ENCODE results near the gene PKP1.

The PKP1 gene

DNA sequence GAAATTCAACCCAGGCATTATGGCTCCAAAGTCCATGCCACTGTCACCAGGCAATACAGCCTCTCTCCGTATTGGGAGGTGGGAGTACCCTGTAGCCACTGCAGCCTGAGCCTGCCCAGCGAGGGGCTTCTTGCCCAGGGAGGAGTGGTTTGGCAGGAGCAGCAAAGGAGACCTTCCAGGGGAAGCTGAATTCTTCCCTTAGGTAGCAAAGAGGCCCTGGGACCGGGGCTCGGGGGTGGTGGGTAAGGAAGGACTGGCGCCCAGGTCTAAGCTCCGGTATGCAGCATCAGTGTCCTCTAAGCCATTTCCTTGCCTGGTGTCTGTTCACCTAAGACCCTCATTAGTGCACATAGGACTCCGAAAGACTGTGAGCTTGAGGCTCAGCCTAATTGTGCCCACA is 77.2 kb downstream of the PKP1 start:
- FAIRE-seq (no peak), DNase-seq (ENCODE audit: extremely low spot score, insufficient read length, low read depth) (no peak)

DNA sequence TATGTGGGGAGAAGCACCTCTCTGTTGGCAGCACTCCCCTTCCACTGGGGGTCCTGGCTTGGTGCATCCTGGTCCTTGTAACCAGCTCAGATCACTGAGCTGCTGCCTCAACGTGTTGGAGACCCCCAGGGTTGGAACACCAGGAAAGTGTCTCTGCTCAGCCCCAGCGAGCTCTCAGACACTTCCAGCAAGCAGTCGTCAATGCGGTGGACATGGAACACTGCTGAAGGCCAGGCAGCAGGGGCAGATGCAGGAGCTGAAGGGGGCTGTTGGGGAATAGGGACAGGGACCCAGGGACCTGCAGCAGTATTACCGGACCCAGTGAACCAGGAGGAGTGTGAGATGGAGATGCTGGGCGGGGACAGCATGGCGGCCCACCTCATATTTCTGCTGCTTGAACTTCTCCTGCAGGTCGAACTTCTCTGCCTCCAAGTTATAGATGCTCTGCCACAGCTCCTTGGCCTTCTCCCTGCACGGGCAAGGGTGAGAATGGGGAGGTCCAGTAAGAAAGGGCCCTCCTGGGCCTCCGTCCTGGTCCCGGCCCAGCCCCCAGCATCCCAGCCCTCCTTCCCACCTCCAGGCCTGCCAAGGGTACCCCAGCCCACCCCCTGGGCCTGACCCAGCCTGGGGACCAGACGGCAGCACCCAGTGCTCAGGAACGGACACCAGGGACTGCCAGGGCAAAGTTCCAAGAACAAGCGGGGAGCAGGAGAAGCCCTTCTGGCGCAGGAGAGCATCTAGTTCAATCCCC is 77.8 kb downstream of the PKP1 start:
- no peak for FAIRE-seq
- no peak for DNase-seq (ENCODE audit: extremely low spot score, insufficient read length, low read depth)

DNA sequence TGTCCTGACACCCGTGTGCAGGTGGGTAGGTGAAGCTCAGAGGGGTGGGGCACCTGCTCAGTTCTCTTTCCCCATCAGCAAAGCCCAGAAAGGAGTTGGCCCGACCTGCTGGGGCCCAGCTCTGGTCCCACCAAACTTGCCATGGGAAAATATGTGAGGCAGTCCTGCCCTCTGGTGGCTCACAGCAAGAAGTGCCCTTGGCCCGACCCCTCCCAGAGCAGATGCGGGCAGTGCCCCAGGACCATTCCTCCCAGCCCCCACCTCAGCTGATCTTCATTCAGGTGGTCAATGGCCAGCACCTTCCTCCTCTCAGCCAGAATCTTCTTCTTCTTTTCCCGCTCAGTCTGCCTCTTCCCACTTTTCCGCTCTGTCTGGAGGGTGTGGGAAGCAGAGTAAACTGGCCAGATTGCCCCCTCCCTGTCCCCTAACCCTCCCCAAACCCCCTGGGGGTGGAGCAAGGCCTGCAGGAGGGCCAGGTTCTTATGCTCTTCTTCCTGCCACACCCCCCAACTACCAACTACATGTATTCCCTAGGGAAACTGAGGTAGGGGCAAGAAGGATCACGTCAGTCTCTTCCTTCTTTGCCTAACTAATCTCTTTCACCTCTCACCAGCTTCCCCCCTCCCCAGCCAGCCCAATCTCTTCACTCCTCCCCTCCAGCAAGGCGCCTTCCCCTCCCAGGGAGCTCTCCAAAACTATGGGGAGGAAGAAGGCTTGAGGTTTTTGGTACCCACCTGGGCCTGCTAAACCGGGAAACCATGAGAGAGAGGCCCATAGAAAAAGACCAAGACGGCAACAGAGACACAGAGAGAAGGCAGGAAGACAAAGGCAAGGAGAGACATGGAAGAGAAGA is 78.6 kb downstream of the PKP1 start:
- DNase-seq (ENCODE audit: extremely low spot score, insufficient read length, low read depth) (peak; percentile 48), FAIRE-seq (peak; percentile 73)

DNA sequence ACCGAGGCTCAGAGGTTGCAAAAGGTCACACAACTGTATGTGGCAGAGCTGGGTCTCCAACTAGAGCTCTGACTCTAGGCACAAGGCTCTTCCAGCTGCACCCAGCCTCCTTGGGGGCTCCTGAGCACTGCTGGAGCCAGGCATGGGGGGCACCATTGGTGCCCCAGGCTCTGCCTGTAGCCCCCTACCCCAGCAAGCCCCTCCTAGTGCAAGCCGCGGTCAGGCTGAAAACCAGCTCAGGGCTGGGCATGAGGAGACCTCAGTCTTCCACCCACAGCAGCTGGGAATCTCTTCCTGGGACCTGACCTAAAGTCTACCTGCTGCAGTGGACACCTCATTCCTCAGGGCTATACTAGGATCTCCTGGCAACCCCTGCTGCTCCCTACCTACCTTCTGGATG is 79.6 kb downstream of the PKP1 start:
- DNase-seq (ENCODE audit: extremely low spot score, insufficient read length, low read depth): no peak
- FAIRE-seq: no peak

DNA sequence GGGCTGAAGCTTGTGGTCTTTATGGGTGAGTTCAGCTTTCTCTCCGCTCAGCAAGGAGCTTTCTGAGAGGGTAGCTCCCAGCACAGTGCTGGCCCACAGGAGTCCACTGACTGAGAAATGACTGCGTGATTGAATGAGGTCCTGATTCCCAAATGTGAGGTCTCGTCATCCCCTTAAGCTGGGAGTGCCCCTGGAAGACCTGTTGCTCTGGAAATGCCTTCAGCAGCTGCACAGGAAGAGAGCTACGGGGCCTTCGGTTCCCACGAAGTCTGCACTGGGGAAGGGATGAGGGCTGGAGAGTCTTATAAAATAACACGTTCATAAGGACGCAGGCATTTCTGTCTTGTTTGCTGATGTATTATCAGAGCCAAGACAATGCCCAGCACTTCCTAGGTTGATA is 80.2 kb downstream of the PKP1 start:
- FAIRE-seq (no peak), DNase-seq (ENCODE audit: extremely low spot score, insufficient read length, low read depth) (no peak)

DNA sequence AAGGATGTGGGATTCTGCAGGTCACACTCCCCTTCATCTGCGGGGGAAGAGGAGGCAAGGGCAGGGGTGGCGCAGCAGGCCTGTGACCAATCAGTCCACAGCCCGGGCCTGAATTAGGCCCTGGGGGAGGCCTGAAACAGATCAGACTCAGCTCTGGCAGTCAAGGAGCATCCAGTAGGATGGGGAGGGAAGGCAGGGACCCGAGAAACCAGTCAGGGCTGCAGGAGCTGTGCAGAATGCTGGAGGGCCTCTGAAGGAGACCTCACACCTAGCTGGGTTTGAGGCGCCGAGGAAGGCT is 81.5 kb downstream of the PKP1 start:
- no peak for FAIRE-seq

DNA sequence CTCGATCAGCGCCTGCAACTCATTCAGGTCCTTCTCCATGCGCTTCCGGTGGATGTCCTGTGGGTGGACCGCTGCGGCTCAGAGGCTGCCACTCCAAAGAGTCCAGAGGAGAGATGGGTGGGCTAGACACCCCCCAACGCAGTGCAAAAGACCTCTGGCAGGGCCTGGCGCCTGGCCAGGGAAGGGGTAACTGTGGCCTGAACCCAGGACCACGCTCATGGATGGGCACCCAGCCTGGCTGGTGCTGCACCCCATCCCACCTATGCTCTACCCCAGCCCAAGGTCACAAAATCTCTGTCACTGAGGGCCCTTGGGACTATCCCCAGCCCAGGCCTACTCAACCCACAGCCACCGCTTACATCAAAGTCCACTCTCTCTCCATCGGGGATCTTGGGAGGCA is 81.9 kb downstream of the PKP1 start:
- no peak for DNase-seq (ENCODE audit: extremely low spot score, insufficient read length, low read depth)
- FAIRE-seq: no peak

More for the DNA sequence above, 81.5 kb downstream of the PKP1 start:
- DNase-seq (ENCODE audit: extremely low spot score, insufficient read length, low read depth): no peak

DNA sequence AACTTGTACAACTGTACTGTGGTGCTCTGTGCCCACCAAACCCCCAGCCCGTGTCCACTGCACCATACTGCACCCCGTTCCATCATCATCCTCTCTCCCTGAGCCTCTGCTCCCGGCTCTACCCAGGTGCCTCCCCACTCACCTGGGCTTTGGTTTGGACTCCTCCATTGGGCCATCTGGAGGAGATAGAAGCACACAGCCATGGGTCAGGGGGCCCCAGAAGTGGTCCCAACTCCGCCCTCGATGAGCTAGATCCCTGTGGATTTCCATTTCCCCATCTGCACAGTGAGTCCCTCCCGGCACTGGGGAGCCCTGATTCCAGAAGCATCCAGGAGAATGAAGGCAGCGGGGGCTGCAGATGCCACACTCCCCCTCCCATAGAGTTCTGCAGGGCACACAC is 83.4 kb downstream of the PKP1 start:
- FAIRE-seq: no peak
- no peak for DNase-seq (ENCODE audit: extremely low spot score, insufficient read length, low read depth)

DNA sequence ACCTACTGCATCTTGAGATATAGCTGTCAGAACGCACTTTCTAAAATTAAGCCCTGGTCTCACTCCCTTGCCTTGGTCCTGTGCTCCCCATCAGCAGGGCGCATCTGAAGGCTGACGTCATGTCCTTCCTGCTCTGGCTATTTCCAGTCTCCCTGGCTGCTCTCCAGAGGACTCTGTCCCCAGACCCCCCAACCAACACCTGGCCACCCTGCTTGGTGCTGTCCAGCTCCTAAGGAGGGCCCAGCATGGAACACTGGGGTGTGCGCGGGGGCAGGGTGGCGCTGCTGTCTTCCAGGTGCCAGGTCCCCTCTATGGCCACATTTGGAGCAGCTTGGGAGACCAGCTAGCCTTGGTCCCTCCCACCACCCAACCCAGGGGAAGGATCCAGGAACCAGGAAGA is 85.9 kb downstream of the PKP1 start:
- DNase-seq (ENCODE audit: extremely low spot score, insufficient read length, low read depth) (no peak), FAIRE-seq (no peak)

DNA sequence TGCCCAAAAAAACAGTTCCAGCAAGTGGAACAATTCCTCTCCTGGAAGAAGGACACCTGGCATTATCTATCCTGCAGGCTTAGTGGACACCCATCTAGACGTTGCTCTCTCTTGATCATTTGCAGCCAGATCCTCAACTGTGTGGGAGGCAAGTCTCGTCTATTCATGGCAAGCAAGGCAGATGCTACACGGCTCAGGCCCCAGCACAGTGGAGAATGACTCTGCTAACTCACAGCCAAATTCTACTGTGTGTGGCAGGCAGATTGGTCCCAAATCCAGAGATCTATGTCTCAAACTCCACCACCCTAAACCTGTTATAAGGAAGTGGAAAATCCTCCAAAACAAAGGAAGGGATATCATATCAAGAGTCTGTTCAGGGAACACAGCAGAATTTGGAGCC is 87.2 kb downstream of the PKP1 start:
- FAIRE-seq (no peak), DNase-seq (ENCODE audit: extremely low spot score, insufficient read length, low read depth) (no peak)

DNA sequence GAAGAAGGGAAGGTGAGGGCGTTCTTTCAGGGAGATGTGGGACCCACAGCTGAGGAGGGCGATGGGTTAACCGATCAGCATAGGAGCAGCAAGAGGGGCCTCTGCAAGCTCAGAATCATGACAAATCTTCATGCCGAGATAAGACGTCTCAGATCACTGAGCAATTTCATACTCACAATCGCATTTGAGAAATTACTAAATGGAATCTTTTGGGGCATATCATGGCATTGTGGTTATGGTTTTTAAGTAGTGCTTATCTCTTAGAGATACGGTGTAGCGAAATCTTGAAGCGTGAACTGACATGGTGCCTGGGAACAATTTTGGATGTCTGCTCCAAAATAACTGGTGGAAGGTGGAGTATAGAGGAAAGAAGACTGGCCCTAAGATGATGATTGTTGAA is 88.0 kb downstream of the PKP1 start:
- no peak for DNase-seq (ENCODE audit: extremely low spot score, insufficient read length, low read depth)
- no peak for FAIRE-seq

DNA sequence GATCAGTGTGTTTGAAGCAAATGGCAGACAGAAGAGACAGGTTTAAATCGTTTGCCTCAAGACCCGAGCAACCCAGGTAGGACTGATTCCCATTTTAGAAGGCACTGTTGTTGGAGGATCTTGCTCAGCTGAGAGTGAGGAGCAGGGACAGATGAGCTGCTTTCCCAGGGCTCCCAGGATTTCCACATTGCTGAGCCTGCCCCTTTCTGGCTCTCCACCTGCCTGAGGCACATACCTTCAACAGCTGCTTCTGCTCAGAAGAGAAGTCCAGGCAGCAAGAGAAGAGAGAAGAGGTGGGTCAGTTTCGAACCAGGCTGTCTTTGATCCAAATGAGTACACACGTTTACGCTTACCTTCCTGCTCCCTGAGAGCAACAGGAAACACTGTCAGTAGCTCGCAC is 88.5 kb downstream of the PKP1 start:
- FAIRE-seq: no peak
- no peak for DNase-seq (ENCODE audit: extremely low spot score, insufficient read length, low read depth)

DNA sequence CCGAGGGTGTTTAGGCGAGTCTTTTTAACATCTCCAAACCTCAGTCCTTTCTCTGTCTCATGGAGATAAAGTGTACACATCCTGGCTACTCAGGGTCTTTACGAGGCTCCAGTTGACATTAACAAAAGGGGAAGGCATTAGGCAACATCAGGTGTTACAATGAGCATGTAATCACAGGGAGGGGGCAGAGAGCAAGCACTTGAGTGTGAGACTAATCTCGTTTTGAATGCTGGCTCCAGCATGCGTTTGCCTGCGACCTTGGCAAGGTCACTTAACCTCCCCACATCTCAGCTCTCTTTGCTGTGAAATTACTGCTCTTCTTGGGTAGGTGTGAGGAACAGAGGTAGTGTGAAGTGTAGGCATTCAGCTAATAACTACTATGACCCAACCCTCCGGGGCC is 91.1 kb downstream of the PKP1 start:
- FAIRE-seq (no peak), DNase-seq (ENCODE audit: extremely low spot score, insufficient read length, low read depth) (no peak)

DNA sequence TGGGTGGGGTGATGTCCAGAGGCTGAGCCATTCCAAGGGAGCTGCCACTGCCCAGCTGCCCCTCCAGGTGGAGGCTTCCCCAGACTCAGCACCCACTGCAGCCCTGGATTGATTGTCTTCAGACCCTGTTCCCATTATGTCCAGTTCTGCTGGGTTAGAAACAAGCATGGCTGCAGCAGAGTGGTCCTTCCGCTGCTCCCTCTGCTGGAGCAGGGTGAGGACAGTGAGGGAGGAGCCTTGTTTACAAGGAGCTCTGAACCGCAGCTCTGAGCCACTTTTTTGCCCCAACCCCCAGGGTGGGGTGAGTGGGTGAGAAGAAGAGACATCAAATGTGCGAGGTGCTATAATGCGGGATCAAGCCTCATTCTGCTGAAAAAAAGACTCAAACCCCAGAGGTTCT is 91.9 kb downstream of the PKP1 start:
- FAIRE-seq: no peak
- no peak for DNase-seq (ENCODE audit: extremely low spot score, insufficient read length, low read depth)

DNA sequence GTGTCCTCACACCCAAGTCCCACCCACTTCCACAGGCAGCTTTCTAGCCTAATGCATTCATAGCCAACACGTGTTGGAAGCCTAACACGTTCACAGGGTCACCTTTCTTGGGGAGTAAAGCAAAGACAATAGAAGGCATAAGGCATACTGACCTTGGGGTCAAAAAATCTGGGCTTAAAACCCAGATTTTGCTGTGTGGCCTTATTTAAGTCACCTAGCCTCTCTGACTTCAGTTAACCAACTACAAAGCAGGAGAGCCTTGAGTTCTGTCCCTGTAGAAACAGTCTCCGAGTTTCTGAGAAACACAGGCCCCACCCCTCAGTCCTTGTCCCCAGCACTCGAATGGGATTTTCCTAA is 92.8 kb downstream of the PKP1 start:
- DNase-seq (ENCODE audit: extremely low spot score, insufficient read length, low read depth) (no peak), FAIRE-seq (no peak)

DNA sequence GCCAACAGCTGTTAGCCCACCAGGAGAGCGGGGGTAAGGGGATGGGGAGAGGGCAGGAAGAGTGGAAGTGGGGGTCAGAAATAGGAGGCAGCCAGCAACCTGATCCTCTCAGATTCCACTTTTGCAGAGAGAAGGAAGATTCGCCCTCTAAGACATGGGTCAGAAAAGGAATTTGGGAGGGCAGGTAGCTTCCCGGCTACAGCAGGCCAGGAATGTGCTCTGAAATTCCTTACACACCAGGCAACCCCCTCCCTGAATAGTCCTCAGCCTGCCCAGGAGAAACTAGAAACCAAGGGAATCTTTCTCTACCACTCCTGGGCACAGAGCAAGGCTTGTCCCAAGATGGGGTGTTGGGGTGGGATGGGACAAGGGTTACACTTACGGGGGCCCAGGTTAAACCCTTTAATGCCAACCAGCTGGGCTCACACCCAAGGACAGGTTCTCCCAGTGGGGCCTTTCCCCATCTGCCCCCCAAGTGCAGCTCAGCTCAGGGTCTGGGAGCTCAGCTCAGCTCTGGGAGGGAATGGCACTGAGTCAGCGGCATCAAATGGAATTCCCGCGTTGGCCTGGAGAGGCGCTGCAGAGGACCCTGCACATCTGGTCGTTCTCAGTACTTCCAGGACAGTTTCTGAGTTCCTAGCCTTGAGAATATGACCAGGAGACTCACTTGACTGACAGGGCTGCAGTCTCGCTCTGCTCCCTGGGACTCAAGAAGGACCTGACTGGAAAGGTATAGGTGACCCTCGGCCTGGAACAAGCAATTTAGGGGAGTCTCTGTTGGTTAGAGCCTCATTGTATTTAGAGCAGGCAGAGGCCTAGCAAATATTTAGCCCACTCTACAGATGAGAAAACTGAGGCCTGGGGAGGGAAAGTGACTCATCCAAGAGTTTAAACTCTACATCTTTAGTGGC is 93.4 kb downstream of the PKP1 start:
- peak; percentile 24 for FAIRE-seq
- DNase-seq (ENCODE audit: extremely low spot score, insufficient read length, low read depth): no peak

DNA sequence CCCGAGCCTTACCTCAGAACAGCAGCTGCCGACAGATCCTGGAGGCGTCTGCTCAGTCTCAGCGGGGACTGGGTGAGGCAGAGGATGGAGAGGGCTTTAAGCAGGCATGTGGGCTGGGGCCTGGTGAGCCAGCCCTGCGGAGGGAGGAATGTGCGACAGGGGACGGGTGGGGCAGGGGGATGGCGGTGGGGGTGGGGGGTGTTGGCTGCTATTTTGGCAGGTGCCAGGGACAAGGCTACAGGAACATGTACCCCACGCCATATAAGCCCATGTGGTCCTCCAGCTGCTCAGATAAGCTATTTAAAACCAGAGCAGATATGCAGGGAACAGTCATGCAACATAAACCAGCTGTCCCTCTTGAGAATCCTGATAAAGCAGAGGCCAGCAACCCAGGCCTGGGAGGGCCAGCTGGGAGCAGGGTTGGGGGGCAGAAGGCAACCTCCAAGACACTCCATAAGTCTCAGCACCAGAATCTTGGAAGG is 94.3 kb downstream of the PKP1 start, which contains the start of gene TNNT2:
Gene TNNT2, minus strand, starts transcription at position 70 of the 482 bp plus-strand sequence. CDS start 4,426 bp downstream, outside the sequence.
- FAIRE-seq (no peak), DNase-seq (ENCODE audit: extremely low spot score, insufficient read length, low read depth) (no peak)

DNA sequence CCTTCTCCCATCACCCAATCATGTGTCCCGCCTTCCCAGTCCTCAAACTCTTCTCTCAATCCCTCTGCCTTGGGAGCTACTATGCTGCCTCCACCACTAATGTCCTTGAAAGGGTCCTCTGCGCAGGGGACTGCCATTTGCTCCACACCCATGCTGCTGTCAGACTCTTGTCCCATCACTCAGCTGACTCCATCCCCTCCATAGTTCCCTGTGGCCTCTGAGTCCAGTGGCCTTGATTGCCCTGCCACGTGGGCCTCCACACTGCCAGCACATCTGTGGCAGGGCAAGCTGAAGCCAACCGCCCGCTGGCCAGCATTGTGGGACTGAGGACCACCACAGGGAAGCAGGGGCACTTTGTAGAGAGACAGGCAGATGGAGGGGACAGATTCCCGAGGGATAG is 95.5 kb downstream of the PKP1 start:
- FAIRE-seq: no peak

DNA sequence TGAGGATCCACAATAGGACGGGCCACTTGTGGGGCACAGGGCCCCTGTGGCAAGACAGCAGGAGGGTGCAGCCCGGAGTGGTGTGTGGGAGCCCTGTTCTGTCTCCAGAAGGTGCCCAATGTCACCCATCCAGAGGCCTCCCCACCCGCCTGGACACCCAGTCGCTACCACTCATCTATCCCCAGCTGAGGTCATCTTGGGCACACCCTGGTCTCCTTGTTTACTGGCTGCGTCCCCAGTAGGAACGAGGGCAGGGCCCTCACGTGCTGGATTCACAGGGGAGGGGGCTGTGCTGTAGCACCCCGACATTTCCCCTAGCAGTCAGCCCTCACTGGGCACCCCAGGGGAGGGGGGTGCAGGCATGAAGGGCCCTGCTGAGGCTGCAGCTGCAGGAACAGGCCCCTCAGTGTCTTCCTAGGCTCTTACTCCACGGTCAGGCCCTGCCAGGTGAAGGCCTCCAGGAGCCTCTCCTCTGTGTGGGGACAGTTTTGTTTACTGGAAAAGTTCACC is 96.5 kb downstream of the PKP1 start:
- FAIRE-seq (no peak), DNase-seq (ENCODE audit: extremely low spot score, insufficient read length, low read depth) (no peak)

More for the DNA sequence above, 95.5 kb downstream of the PKP1 start:
- DNase-seq (ENCODE audit: extremely low spot score, insufficient read length, low read depth): no peak

DNA sequence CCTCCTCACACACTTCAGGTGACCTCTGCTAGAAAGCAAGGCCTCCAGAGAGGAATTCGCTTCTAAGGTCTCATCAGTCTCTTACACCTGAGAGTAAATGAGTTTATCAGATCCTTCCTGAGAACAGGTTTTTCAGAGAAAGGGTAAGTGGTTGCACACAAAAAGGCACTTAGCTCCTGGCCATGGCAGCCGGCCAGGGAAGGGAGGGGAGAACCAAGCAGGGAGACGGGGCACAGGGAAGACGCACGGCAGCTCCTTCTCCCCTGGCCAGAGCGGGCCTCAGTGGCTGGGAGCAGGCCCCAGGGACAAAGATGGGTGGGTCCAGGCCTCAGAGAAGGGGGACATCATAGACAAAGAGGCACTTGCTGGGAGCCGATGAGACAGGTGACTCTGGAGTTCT is 97.8 kb downstream of the PKP1 start:
- DNase-seq (ENCODE audit: extremely low spot score, insufficient read length, low read depth) (no peak), FAIRE-seq (no peak)
